ENCODE results near the gene DACT2. TPM values are rescaled to one million over a fixed set of nuclear protein-coding genes. Genes with fewer than 3 reads are reported as not detected.

The DACT2 gene
- total RNA-seq, 1 donor from 2014 or later: 1.4 TPM

DNA sequence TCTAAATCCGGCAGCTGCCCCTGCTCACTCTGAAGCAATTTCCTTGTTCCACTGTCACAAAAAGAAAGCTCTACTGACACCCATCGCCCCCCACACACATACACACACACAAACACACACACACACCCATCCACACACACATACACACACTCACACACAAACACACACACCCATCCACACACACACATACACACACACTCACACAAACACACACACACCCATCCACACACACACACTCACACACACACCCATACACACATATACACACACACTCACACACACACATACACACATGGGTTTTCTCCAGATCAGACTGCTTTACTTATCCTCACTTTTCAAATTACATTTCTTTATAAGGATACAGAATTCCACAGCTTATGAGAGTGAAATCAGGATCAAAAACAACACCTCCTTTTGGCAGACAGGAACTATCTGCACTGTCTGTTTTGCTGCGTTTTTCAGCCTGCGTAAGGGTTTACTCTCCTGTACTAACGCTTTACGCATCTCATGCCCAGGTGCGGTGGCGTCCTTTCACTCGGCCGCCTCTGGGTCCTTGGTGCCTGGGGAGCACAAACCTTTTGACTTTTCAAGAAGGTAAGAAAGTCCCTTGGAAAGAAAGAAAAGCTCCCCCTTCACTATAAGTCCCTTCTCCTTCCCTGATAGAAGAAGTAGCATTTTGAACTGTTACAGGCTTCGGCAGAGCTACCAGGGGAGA, 8.0 kb downstream of the DACT2 start:
- Mint-ChIP-seq H3K36me3 (ENCODE audit: unreplicated experiment) (no peaks in the 10 kb centered on the region), H3K27ac (ENCODE audit: unreplicated experiment) (no peak overlapping the region), H3K4me3 (ENCODE audit: unreplicated experiment) (no peak overlapping the region), H3K9me3 (ENCODE audit: unreplicated experiment) (no peaks in the 10 kb centered on the region), H3K27me3 (ENCODE audit: unreplicated experiment) (no peaks in the 10 kb centered on the region), H3K4me1 (ENCODE audit: unreplicated experiment) (peaks cover 19% of the 10 kb centered on the region)
- peak; percentile 54 for DNase-seq (ENCODE audit: extremely low spot score, unreplicated experiment)
- no peak for TF ChIP-seq CTCF (IDR thresholded peaks at IDR 0.05)

- no peak overlapping the region for H3K4me3 Mint-ChIP-seq (ENCODE audit: unreplicated experiment)
- no peaks in the 10 kb centered on the region for H3K9me3 Mint-ChIP-seq (ENCODE audit: unreplicated experiment)
- DNase-seq (ENCODE audit: extremely low spot score, unreplicated experiment): peak; percentile 73
- H3K27me3 Mint-ChIP-seq (ENCODE audit: unreplicated experiment): no peaks in the 10 kb centered on the region
- no peak for TF ChIP-seq CTCF (IDR thresholded peaks at IDR 0.05)
- no peak overlapping the region for H3K27ac Mint-ChIP-seq (ENCODE audit: unreplicated experiment)
- H3K36me3 Mint-ChIP-seq (ENCODE audit: unreplicated experiment): no peaks in the 10 kb centered on the region
- peaks cover 19% of the 10 kb centered on the region for H3K4me1 Mint-ChIP-seq (ENCODE audit: unreplicated experiment)
Measured at GRCh38 chr6:168310945-168311344, 8.6 kb downstream of the DACT2 start.

DNA sequence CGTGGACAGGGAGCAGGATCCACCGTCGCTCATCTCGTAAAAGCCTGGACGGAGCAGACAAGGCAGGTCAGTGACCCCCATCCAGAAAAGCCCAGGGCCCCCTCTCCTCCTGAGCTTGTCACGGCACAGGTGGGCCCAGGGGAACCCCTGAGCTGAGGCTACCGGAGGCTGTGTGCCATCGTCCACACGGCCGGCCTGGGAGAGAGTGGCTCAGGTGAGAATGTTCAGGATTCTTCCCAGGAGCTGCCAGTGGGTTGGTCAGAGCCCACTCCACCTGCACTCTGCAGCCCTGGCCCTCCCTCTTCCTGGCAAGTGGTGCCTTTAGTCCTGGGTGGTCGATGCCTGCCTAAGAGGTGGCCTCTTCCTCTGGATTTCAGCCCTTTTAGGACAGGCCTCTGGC, 9.2 kb downstream of the DACT2 start:
- H3K4me1 Mint-ChIP-seq (ENCODE audit: unreplicated experiment): peaks cover 19% of the 10 kb centered on the region
- H3K27ac Mint-ChIP-seq (ENCODE audit: unreplicated experiment): no peak overlapping the region
- no peaks in the 10 kb centered on the region for H3K27me3 Mint-ChIP-seq (ENCODE audit: unreplicated experiment)
- TF ChIP-seq CTCF (IDR thresholded peaks at IDR 0.05): no peak
- H3K4me3 Mint-ChIP-seq (ENCODE audit: unreplicated experiment): no peak overlapping the region
- H3K9me3 Mint-ChIP-seq (ENCODE audit: unreplicated experiment): no peaks in the 10 kb centered on the region
- peak; percentile 77 for DNase-seq (ENCODE audit: extremely low spot score, unreplicated experiment)
- no peaks in the 10 kb centered on the region for H3K36me3 Mint-ChIP-seq (ENCODE audit: unreplicated experiment)

DNA sequence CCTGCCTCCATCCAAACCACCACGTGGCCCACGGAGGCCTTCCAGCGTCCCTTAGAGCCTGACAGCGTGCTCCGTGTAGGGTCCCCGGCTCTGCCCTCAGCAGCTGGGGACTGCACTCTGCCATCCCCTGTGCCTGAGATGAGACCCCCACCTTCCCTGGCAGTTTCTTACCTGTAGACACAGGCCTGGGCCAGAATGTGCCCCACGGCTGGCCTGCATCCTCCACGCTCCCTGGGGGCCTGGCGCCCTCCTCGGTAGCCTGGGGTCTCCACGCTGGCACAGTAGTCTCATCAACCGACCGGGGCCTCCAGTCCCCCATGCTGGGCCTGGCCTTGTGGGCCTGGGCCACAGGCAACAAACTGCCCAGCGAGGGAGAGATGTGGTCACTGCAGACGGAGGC, 9.6 kb downstream of the DACT2 start:
- H3K4me1 Mint-ChIP-seq (ENCODE audit: unreplicated experiment): peaks cover 18% of the 10 kb centered on the region
- TF ChIP-seq CTCF (IDR thresholded peaks at IDR 0.05): no peak
- no peaks in the 10 kb centered on the region for H3K9me3 Mint-ChIP-seq (ENCODE audit: unreplicated experiment)
- H3K4me3 Mint-ChIP-seq (ENCODE audit: unreplicated experiment): no peak overlapping the region
- H3K36me3 Mint-ChIP-seq (ENCODE audit: unreplicated experiment): no peaks in the 10 kb centered on the region
- no peak overlapping the region for H3K27ac Mint-ChIP-seq (ENCODE audit: unreplicated experiment)
- no peaks in the 10 kb centered on the region for H3K27me3 Mint-ChIP-seq (ENCODE audit: unreplicated experiment)
- peak; percentile 83 for DNase-seq (ENCODE audit: extremely low spot score, unreplicated experiment)

DNA sequence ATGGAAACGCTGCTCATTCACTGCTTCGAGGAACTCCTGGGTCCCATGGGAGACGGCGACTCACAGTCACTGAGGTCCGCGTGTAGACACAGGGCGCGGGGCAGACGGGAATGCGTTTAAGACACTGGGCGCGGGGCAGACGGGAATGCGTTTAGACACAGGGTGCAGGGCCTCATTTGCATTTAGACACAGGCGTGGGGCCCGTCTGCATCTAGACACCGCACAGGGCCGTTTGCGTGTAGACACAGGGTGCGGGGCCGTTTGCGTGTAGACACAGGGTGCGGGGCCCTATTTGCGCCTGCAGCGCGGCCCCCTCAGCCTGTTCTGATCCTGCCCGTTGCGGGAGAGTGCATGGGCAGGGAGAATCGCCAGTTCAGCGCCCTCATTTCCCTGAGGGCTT, 10.4 kb downstream of the DACT2 start:
- Mint-ChIP-seq H3K36me3 (ENCODE audit: unreplicated experiment) (no peaks in the 10 kb centered on the region), H3K27ac (ENCODE audit: unreplicated experiment) (no peak overlapping the region), H3K9me3 (ENCODE audit: unreplicated experiment) (no peaks in the 10 kb centered on the region), H3K27me3 (ENCODE audit: unreplicated experiment) (no peaks in the 10 kb centered on the region), H3K4me1 (ENCODE audit: unreplicated experiment) (peaks cover 14% of the 10 kb centered on the region), H3K4me3 (ENCODE audit: unreplicated experiment) (no peak overlapping the region)
- TF ChIP-seq CTCF (IDR thresholded peaks at IDR 0.05): no peak
- DNase-seq (ENCODE audit: extremely low spot score, unreplicated experiment): peak; percentile 81

All from osteocyte (in vitro differentiated cells).